SIG-M5 treated with dmso at 0.1 percent for 504 hours (cell line): ENCODE data around the gene CHIA.

Experiments used
- DNase-seq: peaks from one replicate; lab custom pipeline; 2025; ENCODE audit not compliant: unreplicated experiment; lab: John Stamatoyannopoulos, UW

CHIA gene

DNA sequence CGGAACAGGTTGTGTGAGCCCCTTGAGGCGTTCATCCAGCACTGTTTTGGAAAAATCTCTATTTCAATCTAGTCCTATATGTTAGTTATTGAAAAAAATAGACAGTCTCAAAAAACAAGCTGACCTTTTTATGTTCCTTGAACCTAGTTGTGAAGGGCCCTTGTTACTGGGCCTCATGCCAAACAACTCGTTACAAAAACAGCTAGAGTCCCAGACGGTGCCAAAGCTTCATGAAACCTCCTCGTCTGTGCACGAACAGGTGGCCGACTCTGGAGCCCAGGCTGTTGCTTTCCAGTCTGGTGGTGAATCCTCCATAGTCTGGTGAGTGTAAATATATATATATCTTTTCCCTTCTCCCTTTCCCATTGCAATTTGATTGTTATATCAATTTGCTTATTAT, at the start of gene CHIA:
Gene CHIA (plus strand): TSS at position 222 of the 400 bp plus-strand sequence. CDS start 19,617 bp downstream, outside the sequence.
- no peak for DNase-seq

DNA sequence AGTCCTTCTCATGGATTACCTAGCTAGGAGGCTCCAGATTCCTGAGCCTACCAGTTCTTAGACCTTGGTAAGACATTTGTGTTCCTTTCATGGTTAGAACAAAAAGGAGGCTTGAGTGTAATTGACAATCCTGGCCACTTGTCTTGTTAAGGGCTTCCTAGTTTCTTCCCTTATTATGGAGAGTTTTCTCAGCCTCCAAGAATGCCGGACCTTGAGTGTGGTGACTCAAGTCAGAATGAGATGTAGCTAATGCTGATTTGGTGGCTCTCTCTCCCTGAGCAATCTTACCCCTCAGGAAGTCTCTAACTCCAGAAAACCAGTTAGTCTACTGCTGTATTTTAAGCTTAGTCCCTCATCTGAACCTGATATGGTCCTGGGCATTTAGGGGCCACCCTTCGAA, 48.9 kb upstream of the CHIA start:
- no peak for DNase-seq

DNA sequence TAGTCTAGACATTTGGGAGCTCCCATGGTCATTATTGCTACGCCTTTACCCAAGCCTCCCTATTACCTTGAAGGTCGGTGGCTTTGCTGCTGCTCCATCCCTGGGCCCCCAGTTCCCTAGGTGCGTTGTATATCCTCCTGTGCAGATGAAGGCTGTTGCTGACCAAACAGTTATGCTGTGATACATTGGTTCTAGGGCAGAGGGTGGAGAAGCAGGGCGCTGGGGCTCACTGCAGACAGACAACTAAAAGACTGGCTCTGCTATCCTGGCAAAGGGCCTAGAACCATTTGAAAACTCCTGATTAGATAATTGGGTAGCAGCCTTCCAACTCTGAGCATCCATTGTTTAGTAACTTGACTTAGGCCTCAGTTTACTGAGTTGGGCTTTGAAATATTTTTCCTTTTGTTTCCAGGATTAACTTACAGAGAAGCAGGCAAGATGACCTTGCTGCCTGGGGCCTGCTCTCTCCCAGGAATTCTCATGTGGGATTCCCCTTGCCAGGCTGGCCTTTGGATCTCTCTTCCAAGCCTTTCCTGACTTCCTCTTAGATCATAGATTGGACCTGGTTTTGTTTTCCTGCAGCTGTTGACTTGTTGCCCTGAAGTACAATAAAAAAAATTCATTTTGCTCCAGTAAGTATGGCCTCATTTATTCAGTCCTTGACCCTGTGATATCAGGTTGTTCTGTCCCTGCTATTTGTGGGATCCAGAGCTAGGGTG, 47.7 kb upstream of the CHIA start:
- no peak for DNase-seq

DNA sequence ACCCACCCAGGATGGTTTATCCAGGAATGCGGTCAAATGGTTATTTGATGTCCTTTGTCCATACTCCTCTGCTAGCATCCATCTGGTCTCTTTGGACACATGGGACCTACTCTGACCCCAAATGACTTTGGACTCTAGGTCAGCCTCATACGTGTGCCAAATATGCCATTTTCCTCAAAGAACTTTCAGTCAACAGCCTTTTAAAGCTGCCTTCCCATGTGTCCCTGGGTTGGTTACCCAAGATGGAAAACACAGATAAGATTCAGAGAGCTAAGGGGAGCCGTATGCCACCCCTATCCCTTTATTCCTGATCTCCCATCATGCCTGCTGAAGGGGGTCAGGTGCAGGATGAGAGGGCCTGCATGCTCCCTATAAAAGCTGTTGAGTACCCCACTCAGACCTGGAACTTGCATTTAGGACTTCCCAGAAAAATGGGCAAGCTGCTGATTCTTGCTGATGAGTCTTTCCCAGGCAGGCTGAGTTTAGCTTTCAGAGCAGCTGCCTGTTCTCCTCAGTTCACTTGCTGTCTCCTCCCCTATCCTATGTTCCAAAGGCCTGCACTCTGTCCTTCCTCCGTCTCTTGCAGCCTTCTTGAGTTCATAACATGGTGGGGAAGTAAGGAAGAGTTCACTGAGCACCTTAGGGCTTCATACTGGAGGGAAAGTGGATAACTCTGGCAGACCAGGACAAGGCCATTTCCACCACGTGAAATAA, 43.4 kb upstream of the CHIA start:
- DNase-seq, result no peak

DNA sequence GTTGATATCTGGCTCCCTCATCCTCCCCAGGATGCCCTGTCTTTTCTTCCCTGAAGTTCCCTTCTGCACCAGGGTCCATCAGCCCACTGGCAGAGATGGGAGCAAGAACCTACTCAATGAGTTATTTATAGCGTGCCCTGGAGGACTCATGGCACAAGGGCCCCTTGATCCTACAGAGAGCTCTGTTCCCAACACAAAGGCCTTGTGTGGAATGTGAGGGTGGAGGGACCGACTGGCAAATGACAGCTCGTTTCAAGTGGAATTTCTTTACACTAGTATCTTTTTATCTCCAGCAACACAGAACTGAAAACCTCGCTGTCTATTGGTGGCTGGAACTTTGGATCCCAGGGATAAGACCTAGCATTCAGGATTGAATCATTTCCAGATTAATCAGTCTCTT, 40.7 kb upstream of the CHIA start:
- DNase-seq, result no peak

DNA sequence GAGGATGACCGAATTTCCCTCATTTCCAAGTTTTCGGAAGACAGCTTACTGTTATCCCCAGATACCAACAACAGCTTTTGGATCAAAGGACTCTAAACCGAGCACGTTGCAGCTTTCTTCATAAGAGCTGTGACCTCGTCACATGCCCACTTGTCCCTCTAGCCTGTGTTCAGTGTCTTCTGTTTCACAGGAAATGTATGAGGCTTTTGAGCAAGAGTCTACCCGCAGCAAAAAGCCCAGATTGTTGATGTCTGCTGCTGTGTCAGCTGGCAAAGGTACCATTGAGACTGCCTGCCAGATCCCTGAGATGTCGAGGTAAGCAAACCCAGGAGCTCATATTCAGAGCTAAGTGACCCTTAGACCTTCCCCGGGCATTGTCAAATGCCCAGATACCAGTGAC, 39.1 kb upstream of the CHIA start:
- no peak for DNase-seq

DNA sequence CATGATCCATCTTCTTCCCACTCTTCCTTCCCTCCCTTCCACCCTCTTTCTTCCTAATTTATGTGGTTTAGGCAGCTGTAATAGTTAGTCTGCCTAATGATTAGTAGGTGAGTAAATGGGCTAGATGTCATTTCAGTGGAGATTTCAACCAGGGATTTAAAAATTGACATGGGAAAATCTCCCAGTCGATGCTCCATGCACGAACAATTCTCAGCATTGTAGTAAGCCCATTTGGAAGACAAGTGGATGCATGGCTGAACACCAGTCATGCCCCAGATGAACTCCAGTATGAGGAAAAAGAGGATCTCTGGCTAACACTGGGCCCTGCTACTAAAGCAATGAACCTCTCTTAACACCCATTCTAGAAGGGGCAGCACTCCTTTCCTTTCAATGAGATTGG, 37.9 kb upstream of the CHIA start:
- no peak for DNase-seq

DNA sequence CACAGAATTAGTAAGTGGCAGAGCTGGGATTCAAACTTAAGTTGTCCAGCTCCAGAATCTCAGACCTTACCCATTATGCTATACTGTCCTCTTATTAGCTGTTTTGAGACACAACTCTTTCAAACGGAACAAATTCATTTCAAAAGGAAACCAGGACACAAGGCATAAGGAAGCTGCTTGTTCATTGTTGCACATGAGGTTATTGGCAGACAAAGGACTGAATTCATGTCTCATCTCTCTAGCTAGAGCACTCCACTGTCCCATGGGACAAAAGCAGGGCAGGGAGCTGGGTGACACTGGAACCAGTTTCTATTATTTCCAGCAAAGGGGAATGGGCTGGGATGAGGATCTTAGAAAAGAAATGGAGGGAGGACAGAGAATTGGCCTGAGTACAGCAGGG, 36.8 kb upstream of the CHIA start:
- no peak for DNase-seq

DNA sequence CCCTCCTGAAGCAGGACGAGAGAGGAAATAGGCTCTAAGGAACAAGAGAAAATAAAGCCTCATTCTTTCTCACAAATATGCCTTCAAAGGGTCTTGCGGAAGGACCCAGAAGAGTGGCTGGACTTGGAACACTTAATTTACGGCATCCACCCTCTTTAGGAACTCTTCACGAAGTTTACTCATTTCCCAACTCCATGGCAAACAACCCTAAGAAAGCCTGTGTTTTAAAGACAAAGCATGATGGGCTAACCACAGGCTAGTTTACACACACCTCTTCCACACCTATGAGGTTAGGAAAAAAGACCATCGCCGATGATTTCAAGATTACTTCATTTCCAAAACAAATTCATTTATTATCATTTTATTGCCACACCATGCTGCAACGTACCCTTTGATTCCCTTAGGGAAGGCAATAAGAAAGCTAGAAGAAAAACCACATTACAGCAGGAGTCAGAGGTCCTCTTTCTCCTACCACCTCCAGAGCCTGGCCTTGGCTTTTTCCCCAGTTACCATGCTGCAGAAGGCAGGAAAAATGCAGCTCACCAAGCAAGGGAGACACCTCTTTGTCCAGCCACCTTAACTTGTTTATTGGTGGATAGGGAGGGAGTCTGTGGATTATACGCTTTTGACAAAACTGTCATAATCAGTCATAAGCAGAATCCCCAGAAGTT, 33.5 kb upstream of the CHIA start:
- no peak for DNase-seq

DNA sequence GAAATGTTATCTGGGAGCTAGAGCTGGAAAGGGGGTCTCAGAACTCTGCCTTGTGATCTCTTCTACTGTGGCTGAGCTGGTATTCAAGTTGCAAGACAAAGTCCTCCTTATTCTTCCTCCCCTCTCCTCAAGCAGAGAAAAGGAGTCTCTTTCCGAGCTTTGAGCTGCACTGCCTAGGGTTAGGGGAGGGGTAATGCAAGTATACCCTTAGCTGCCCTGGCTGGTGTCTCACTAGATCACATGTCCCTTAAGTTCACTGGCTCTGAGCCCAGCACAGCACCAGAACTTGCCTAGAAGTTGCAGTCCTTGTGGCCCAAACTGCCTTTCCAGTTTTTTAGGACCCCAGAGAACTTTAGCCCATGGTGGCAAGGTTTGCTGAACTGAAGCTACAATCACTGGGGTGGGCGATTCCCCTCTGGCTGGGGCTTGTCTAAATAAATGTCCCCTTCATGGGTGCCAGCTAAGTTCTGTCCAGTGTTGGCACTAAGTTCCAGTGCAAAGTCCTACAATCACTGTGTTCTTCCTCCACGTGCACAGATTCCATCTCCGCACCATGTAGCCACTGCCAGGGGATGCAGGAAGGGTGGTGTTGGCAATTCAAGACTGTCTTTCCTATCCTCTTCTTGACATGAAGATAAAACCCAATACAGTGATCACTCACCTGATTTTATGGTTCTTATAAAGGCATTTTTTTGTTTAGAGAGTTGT, 22.7 kb upstream of the CHIA start:
- DNase-seq, result no peak

DNA sequence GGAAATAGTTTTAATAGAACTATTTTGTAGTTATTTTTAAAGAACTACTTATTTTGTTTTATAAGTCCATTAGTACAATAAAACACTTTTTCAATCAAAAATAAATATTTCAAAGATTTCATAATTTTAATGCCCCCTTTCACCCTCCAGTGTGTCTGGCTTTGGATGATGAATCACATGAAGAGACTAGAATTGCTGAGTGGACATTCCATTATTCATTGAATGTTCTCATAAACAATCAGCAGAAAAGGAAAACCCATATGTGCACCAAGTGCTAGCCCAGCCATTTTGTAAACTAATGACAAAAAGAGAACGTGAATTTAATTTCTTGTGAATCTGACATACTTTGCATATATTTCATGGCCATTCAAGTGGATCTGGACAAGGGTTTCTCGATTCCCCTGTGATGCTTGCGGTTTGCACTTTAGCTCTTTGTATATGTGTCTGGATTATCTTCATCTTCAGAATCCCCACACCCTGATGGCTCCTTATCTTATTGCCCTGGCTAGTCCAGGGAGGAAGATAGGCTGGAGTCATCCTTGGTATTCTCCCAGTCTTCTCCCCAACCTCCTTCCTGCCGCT, 20.7 kb upstream of the CHIA start:
- no peak for DNase-seq

DNA sequence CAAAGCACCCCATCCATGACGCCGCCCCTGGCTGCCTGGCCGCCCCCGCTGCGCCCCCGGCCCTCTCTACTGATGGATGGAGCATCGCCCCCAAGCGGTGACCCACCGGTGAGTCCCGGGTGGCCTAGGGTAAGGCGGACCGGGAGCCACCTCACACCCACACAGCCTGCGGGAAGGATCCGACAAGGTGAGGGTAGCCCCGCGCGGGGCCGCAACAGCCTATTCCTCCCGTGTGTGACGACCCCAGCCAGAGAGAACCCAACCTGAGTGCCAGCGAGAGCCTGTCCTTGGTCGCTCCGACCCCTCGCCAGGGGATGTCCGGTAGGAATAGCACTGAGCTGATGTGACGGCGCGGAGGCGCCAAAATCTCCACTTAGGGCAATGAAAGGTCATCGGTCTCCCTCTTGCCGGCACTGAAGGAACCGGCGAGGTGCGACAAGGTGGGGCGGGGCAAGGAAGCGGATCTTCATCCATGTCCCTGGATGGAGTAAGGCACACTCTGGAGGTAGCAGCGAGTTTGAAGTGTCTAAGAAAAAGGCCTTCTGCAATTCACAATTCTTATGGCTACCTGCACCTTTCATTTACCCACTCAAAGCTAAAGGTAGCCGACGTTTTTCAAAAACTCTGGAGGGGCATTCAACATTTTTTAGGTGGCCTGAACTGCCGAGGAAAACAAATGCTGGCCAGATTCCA, 19.7 kb upstream of the CHIA start:
- DNase-seq, result no peak

DNA sequence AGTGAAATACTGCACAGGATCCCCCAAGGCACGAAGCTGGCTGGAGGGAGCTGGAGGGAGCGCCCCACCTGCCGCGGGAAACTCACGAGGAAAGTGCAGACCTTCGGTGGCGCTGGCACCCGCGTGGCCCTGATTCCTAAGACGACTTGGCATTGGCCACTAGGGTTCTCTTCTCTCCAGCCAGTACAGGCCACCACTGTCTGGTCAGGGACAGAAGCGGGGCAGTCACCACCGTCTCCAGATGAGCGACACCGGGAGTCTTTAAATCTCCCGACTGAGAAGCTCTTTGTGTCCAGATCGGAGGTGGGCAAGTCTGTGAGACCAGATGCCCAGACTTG, 19.2 kb upstream of the CHIA start:
- DNase-seq, result no peak

DNA sequence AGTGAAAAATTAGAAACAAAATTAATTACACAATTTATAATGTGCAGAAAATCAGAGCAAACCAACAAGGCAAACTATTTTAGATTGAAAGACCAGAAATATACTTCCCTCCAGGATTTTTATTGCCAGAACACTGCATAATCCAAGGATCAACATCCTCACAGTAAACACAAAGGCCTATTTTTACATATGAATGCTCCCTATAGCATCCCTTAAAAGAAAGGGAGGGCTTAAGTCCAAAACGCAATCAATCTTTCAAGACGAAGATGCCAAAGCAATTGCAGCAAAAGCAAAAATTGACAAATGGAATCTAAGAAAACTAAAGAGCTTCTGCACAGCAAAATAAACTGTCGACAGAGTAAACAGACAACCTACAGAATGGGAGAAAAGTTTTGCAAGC, 18.6 kb upstream of the CHIA start:
- no peak for DNase-seq

DNA sequence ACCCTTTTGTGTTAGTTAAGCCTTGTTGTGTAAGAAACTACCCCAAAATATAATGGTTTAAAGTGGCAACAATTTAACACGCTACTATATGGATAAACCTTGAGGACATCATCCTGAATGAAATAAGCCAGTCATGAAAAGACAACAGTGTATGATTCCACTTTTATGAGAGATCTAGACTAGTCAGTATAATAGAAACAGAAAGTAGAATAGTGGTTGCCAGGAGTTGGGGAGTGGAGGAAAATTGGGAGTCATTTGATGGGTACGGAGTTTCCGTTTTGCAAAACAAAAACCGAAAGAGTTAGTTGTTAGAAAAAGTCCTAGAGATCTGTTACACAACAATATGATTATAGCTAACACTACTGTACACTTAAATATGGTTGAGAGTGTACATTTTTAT, 16.0 kb upstream of the CHIA start:
- peak; percentile 17 for DNase-seq

DNA sequence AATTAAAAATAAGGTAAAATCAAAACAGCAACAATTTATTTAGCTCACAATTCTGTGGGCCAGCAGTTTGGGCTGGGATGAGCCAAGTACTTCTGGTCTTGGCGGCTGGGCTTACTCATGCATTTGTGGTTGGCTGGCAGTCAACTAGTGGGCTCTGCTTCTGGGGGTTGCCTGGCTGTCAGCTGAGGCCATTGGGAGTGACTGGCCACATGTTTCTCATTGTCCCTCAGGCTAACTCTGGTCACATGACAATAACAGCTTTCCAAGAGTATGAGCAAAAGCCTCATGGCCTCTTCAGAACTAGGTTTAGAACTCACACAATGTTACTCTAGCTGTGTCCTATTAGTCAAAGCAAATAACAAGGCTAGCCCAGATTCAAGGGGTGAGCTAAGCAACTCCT, 15.6 kb upstream of the CHIA start:
- DNase-seq, result peak; percentile 13

DNA sequence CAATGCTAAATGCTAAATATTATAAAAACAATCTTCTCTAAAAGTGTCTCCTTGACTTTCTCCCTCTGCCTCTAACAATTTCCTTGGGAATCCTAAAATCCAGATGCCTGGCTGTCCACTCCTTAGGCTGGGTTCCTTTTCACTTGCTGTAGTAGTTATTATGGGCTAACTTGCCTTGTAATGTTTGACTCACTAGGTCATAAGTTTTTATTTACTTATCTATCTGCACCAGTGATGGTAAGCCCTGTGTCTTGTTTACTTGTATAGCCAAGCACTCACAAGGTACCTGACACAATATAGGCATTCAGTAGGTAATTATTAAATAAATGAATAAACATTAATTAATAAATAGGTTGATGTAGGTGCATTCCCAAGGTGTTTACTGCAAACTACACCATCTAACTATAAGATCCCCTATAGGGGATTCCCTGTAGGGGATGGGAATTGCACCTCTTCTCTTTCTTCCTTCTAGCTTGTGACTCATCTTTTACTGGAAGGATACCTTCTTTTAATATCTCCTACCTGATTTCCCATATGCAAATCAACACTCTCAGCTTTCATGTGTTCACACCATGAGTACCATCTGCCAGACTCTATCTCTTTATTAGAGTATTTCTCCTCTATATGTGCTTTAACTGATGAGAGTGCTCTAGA, 14.7 kb upstream of the CHIA start:
- DNase-seq, result no peak

DNA sequence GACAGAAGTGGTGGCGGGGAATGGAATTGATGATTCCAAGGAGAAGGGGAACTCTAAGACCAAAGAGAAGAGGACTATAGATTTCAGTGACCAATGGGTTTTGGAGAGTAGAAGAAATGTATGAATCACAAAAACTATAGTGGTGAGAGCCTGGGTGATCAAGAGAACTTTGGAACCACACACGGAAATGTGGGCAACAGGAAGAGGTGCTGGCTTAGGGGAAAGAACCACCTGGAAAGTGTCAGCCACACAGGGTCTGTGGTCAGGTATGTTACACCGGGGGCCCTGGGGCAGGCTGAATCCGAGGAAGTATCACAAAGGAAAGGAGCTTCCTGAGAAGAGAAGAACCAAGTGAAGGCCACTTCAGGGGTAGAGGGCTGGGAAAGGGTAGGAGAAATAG, 11.5 kb upstream of the CHIA start:
- DNase-seq, result no peak

DNA sequence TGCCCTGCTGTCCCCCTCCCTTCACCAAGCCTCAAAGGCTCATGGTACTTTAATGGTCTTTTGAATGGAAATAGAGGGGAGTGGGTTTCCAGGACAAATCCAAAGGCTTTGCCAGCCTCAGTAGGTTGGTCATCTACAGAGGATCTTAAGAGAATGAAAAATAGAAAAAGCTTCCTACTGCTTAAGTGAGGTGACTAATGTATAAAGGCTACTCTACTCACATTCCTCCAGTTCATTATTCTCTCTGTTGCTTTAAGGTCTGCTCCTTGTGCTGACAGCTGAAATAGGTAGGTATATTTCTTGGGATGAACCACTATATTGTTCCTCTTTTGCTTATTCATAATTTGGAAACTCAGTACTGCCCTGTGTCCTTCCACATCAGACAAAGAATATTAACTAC, 10.4 kb upstream of the CHIA start:
- DNase-seq, result no peak

DNA sequence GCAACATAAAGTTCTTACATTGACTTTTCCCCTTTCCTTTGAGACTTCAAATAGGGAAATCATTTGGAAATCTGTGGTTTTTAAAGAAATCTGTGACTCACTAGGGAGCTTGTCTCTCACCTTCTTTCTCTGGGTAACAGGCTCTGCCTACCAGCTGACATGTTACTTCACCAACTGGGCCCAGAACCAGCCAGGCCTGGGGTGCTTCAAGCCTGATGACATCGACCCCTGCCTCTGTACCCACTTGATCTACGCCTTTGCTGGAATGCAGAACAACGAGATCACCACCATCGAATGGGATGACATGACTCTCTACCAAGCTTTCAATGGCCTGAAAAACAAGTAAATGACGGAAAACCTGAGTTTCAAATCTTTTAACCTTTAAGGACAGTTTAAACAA, 9.2 kb upstream of the CHIA start:
- no peak for DNase-seq
